IPS-15b (cell line): ENCODE data around the gene FCRLB.

Experiments
- H3K27me3 ChIP-seq: one replicate; pipeline ENCODE4 v1.6.1; 2013; ENCODE audit warnings: low read length; ENCODE audit not compliant: control insufficient read depth, insufficient read depth
- H3K36me3 ChIP-seq: one replicate; pipeline ENCODE4 v1.6.1; 2013; ENCODE audit warnings: low read length; ENCODE audit not compliant: control insufficient read depth, insufficient read depth
- H3K4me1 ChIP-seq: one replicate; pipeline ENCODE4 v1.6.1; 2013; ENCODE audit warnings: mild to moderate bottlenecking, low read length; ENCODE audit not compliant: control insufficient read depth, insufficient read depth
- H3K4me3 ChIP-seq: one replicate; pipeline ENCODE4 v1.5.1; 2013; ENCODE audit warnings: low read depth, low read length
- H3K9ac ChIP-seq: one replicate; pipeline ENCODE4 v1.6.1; 2013; ENCODE audit warnings: low read depth, mild to moderate bottlenecking, low read length
- H3K9me3 ChIP-seq: one replicate; pipeline ENCODE4 v1.6.1; 2013; ENCODE audit warnings: mild to moderate bottlenecking, low read length; ENCODE audit not compliant: control insufficient read depth, insufficient read depth

Gene FCRLB

GRCh38 chr1:161733526-161733925 lies 12.2 kb downstream of the FCRLB start:
- H3K36me3 ChIP-seq: no peaks in the 10 kb centered on the region
- H3K4me1 ChIP-seq: peaks cover 23% of the 10 kb centered on the region
- no peaks in the 10 kb centered on the region for H3K9me3 ChIP-seq
- H3K4me3 ChIP-seq: no peak overlapping the region
- no peaks in the 10 kb centered on the region for H3K27me3 ChIP-seq
- H3K9ac ChIP-seq: no peak overlapping the region

DNA sequence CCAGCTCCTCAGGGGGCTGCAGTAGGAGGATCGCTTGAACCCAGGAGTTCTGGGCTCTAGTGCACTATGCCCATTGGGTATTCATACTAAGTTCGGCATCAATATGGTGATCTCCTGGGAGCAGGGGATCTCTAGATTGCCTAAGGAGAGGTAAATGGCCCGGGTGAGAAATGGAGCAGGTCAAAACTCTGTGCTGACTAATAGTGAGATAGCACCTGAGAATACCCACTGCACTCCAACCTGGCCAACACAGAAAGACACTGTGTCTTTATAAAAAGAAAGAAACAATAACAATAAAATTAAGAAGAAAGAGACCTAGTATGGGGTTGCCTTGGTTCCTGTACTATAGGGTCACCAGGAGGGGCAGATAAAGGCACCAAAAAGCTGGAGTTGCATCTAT lies 14.5 kb downstream of the FCRLB start:
- Histone ChIP-seq H3K4me1 (peaks cover 23% of the 10 kb centered on the region), H3K27me3 (no peaks in the 10 kb centered on the region), H3K9ac (no peak overlapping the region), H3K9me3 (no peaks in the 10 kb centered on the region), H3K4me3 (no peak overlapping the region), H3K36me3 (no peaks in the 10 kb centered on the region)

- Histone ChIP-seq H3K9ac (no peak overlapping the region), H3K4me3 (peak overlapping the region; percentile 12), H3K9me3 (no peaks in the 10 kb centered on the region), H3K36me3 (no peaks in the 10 kb centered on the region), H3K27me3 (no peaks in the 10 kb centered on the region), H3K4me1 (peaks cover 23% of the 10 kb centered on the region)
Measured at GRCh38 chr1:161736335-161736969, 15.1 kb downstream of the FCRLB start.

DNA sequence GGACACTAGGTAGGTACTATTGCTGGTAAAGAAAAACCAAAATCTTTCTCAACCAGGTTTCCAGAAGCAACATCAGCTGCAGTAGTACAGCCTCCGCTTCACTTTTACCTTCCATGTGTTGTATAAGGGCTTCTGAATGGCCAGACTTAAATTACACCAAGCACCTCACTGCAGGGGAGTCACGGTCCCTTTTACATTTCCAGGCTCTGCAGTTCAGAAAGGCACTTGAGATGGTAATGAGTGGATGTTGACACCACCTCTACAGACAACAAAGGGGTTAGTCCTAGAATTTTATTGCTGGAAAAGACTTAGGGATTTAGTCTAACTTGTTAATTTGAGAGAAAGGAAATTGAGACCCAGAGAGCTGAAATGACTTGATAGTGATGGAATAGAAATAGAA lies 16.3 kb downstream of the FCRLB start:
- Histone ChIP-seq H3K9ac (no peak overlapping the region), H3K27me3 (no peaks in the 10 kb centered on the region), H3K9me3 (no peaks in the 10 kb centered on the region), H3K4me1 (peaks cover 23% of the 10 kb centered on the region), H3K4me3 (no peak overlapping the region), H3K36me3 (no peaks in the 10 kb centered on the region)

DNA sequence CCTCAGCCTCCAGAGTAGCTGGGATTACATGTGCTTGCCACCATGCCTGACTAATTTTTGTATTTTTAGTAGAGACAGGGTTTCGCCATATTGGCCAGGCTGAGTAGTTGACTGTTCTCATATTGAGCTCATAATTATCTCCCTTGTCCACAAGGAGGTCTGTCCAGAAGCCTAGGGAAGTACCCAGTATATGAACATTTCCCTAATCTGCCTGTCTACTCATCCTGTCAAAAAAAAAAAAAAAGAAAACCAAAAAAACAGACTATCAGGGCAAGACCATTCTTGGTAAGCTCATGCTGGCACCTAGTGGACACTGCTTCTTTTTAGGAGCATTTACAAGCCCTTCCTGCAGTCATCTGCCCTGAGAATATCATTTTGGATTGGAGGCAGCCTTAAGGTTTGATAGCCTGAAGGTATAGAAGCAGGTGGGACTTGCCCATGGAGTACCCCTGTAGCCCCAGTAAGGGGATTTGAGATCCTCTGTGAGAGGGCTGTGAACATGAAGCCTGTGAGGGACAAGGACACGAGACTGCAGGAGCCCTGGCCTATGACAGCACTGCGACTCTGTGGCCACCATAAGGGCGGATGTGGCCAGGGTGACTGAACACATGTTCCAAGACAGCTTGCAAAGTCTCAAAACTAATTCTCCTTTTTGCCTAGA lies 17.4 kb downstream of the FCRLB start:
- Histone ChIP-seq H3K9me3 (no peaks in the 10 kb centered on the region), H3K27me3 (no peaks in the 10 kb centered on the region), H3K4me1 (peaks cover 23% of the 10 kb centered on the region), H3K36me3 (no peaks in the 10 kb centered on the region), H3K9ac (no peak overlapping the region), H3K4me3 (no peak overlapping the region)

DNA sequence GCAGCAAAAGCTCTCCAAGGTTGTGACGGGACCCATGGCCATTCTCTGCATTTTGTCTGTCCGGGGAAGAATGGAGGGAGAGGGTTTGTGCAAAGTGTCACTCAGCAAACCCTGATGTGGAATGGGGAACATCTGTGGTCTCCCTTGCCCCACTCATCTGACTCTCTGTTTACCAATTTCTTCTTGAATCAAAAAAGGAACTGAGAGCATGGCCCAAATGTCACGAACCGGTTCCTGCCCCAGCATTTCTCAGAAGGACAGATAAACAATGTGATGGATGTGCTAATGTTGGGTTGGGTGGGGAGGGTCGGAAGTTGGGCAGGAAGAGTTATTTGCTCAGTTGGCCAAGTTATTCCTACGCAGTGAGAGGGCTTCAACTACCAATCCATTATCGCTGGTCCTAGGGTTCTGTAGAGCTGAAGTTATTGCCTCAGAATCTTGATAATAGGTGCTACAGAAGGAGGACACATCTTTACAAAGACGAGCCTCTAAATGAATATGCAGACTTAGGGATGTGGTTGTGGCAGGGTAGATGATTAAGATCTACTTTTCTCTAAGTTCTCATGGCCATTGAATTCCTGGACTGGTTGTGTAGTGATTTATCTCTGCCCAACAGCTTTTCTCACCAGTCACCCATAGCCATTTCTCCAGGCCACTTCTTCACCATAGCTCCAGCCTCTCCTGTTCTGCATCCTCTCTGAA lies 18.7 kb downstream of the FCRLB start:
- Histone ChIP-seq H3K36me3 (no peaks in the 10 kb centered on the region), H3K27me3 (no peaks in the 10 kb centered on the region), H3K9ac (no peak overlapping the region), H3K4me1 (peaks cover 23% of the 10 kb centered on the region), H3K4me3 (no peak overlapping the region), H3K9me3 (no peaks in the 10 kb centered on the region)

DNA sequence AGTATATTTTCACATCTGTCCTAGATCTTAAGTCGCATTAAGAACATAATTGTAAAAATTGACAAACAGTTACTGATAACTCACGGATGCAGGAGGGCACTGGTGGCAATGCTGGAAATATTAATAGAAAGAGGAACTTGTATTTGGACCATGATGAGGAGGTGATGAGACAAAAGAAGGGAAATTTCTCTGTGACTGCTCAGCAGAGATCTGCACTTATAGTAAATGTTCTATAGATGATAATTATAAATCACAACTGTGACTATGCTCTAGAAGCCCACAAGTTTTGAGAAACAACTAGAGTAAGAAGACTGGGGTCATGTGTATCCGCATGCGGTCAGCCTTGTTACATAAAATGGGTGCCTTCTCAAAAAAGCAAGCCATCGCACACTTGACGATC lies 19.6 kb downstream of the FCRLB start:
- Histone ChIP-seq H3K36me3 (no peaks in the 10 kb centered on the region), H3K27me3 (no peaks in the 10 kb centered on the region), H3K9ac (no peak overlapping the region), H3K4me1 (peaks cover 21% of the 10 kb centered on the region), H3K4me3 (no peak overlapping the region), H3K9me3 (no peaks in the 10 kb centered on the region)

- Histone ChIP-seq H3K4me3 (no peak overlapping the region), H3K4me1 (peaks cover 3% of the 10 kb centered on the region), H3K27me3 (no peaks in the 10 kb centered on the region), H3K9me3 (no peaks in the 10 kb centered on the region), H3K36me3 (no peaks in the 10 kb centered on the region), H3K9ac (no peak overlapping the region)
Measured at GRCh38 chr1:161743231-161743630, 21.9 kb downstream of the FCRLB start.

DNA sequence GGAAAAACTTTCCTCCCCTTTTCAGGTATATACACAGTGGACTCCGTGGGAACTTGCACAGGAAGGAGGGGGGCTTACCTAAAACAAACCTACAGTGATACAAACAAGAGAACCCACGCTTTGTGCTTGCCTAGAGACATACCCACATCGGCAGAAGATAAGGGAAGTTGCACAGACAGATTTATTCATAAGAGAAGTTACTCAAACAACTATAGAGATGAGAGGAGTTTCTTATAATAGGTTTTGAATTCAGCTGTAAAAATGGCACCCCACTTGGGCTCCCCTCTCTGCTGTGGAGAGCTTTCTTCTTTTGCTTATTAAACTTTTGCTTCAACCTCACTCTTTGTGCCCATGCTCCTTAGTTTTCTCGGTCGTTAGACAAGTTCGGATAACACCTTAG lies 26.5 kb downstream of the FCRLB start:
- Histone ChIP-seq H3K4me3 (no peak overlapping the region), H3K36me3 (peaks cover 2% of the 10 kb centered on the region), H3K9me3 (no peaks in the 10 kb centered on the region), H3K9ac (no peak overlapping the region), H3K4me1 (no peaks in the 10 kb centered on the region), H3K27me3 (no peaks in the 10 kb centered on the region)

- H3K9ac ChIP-seq: peak within 1 kb of the TSS; percentile 88
- no peaks in the 10 kb centered on the region for H3K27me3 ChIP-seq
- peaks cover 2% of the 10 kb centered on the region for H3K36me3 ChIP-seq
- no peaks in the 10 kb centered on the region for H3K9me3 ChIP-seq
- H3K4me3 ChIP-seq: peak within 1 kb of the TSS; percentile 94
- H3K4me1 ChIP-seq: no peaks in the 10 kb centered on the region
Measured at GRCh38 chr1:161749509-161750407, 28.4 kb downstream of the FCRLB start, which contains the start of gene DUSP12. Gene DUSP12, plus strand, starts transcription at chr1:161749786. Its CDS starts 16 bp downstream, at chr1:161749802.

- Histone ChIP-seq H3K36me3 (no peaks in the 10 kb centered on the region), H3K27me3 (no peaks in the 10 kb centered on the region), H3K9me3 (no peaks in the 10 kb centered on the region), H3K9ac (no peak overlapping the region), H3K4me1 (no peaks in the 10 kb centered on the region), H3K4me3 (no peak overlapping the region)
Measured at GRCh38 chr1:161763522-161764098, 42.3 kb downstream of the FCRLB start.
